Vagina (tissue), 2 donors: ENCODE results near the gene ABCB8. TPM values are rescaled to one million over a fixed set of nuclear protein-coding genes. Genes with fewer than 3 reads are reported as not detected.
"Not testable (repeated sequence)": the region's sequence is repeated elsewhere in the genome, so short reads cannot be mapped to it uniquely, and the experiment has no call there.

ENCODE experiments used
- DNase-seq, 2 donors: peaks; one replicate each; pipeline ENCODE4 v3.0.0-alpha.2; 2017; ENCODE audit errors: extremely low spot score in 2 of 2
- H3K27ac ChIP-seq: fragments of 200-600 bp; sonication (generic); one replicate; pipeline ENCODE4 v1.5.1; 2019
- H3K27me3 ChIP-seq: fragments of 200-600 bp; sonication (generic); one replicate; pipeline ENCODE4 v1.5.1; 2019
- H3K36me3 ChIP-seq, 2 donors: fragments of 200-600 bp; sonication (generic); one replicate each; pipeline ENCODE4 v1.5.1; 2017 to 2019
- H3K4me1 ChIP-seq: fragments of 200-600 bp; sonication (generic); one replicate; pipeline ENCODE4 v1.5.1; 2019
- H3K4me3 ChIP-seq, 2 donors: fragments of 200-600 bp; sonication (generic); 1 replicate in 1 of 2; 2 replicates in 1 of 2; pipeline ENCODE4 v1.5.1; 2016 to 2019
- H3K9me3 ChIP-seq: fragments of 200-600 bp; sonication (generic); one replicate; pipeline ENCODE4 v1.5.1; 2019
- CTCF ChIP-seq, 3 experiments: fragments of 450-650 bp in 2 of 3; fragments of 200-600 bp in 1 of 3; sonication (generic) in 1 of 3; IDR thresholded peaks; one replicate each; pipeline ENCODE4 v1.5.1; 2017 to 2019; ENCODE audit warnings: antibody characterized with exemption in 3 of 3, mild to moderate bottlenecking in 2 of 3, moderate library complexity in 2 of 3
- POLR2A ChIP-seq, 2 donors: fragments of 450-650 bp; IDR thresholded peaks; one replicate each; pipeline ENCODE4 v1.6.1; 2017; ENCODE audit warnings: antibody characterized with exemption in 2 of 2, mild to moderate bottlenecking in 2 of 2, moderate library complexity in 2 of 2
- POLR2AphosphoS5 ChIP-seq, 2 donors: sonication (generic); formaldehyde crosslinking; IDR thresholded peaks; one replicate each; pipeline ENCODE4 v1.9.0; 2017; ENCODE audit warnings: antibody characterized with exemption in 2 of 2, mild to moderate bottlenecking in 2 of 2, low read depth in 1 of 2; ENCODE audit not compliant: insufficient read depth in 1 of 2
- intact Hi-C: fragments of 100-400 bp; cut with DNase I; formaldehyde crosslinking; loops from one replicate; pipeline ENCODE4 v1.15.1; 2023
- total RNA-seq: library from RNA; depleted of rRNA; stranded (reverse); fragments of >200 nt; gene quantifications from one replicate; pipeline ENCODE4 v1.2.3, GENCODE V29; 2016

The ABCB8 gene
- total RNA-seq, 1 donor from 2014 or later, result 38.3 TPM

DNA sequence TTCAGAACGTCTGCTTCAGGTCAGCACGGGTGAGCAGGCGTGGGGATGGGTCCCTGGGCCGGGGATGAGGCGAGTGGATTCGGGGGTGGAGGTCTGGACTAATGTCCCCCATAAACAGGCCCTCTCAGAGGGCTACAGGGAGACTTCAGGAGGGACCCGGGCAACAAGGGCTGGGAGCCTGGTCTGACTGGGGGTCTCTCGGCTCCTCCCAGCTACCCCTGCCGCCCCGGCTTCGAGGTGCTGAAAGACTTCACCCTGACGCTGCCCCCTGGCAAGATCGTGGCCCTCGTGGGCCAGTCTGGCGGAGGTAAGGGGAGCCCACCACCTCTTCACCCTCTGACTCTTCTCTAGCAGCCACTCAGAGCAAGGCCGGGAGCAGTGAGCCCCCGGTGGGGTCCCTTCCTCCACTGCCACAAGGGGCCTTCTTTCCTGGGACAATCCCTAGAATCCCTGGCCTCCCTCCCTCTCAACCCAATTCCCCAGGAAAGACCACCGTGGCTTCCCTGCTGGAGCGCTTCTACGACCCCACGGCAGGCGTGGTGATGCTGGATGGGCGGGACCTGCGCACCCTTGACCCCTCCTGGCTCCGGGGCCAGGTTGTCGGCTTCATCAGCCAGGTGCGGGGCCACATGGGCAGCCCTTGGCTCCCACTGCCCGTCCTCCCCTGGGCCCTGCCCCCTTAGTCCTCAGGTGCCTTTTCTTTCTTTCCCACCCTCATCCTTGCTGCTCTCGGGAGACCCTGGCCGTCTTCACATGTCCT, 12.5 kb downstream of the ABCB8 start:
- Histone ChIP-seq H3K4me1 (peaks cover 21% of the 10 kb centered on the region), H3K4me3 (no peak overlapping the region), H3K27ac (no peak overlapping the region), H3K36me3 (peaks cover 0 to 15% of the 10 kb centered on the region in 2 donors), H3K27me3 (no peaks in the 10 kb centered on the region), H3K9me3 (no peaks in the 10 kb centered on the region)
- intact Hi-C loops, result no loop called here
- DNase-seq, result no peak
- TF ChIP-seq CTCF (IDR thresholded peaks at IDR 0.05) (no peak), POLR2A (IDR thresholded peaks at IDR 0.05) (no peak)

- H3K27me3 ChIP-seq, H3K9me3 ChIP-seq, H3K4me3 ChIP-seq, DNase-seq, H3K27ac ChIP-seq, H3K36me3 ChIP-seq, intact Hi-C loops: not testable (repeated sequence)
- H3K4me1 ChIP-seq, result peaks cover 34% of the 10 kb centered on the region
These were observed 15.2 kb downstream of the ABCB8 start for GRCh38 chr7:151043449-151043848.

DNA sequence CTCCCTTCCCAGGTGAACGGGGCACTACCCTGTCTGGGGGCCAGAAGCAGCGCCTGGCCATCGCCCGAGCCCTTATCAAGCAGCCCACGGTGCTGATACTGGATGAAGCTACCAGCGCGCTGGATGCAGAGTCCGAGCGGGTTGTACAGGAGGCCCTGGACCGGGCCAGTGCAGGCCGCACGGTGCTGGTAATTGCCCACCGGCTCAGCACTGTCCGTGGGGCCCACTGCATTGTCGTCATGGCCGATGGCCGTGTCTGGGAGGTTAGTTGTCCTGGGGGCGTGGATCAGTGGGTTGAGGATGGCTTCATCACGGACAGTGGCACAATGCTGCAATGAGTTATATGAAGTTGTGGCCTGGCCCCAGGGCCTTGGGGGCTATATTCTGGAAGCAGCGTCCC, 15.7 kb downstream of the ABCB8 start:
- Histone ChIP-seq H3K4me1 (peaks cover 29% of the 10 kb centered on the region), H3K36me3 (peaks cover 0 to 3% of the 10 kb centered on the region in 2 donors), H3K4me3 (no peak overlapping the region), H3K27ac (no peak overlapping the region), H3K9me3 (no peaks in the 10 kb centered on the region), H3K27me3 (no peaks in the 10 kb centered on the region)
- TF ChIP-seq POLR2AphosphoS5 (IDR thresholded peaks at IDR 0.05; ENCODE audit: insufficient read depth in 1 of 2, low read depth in 1 of 2) (no peak), POLR2A (IDR thresholded peaks at IDR 0.05) (no peak), CTCF (IDR thresholded peaks at IDR 0.05) (no peak)
- DNase-seq, result no peak
- intact Hi-C loops, result no loop called here

GRCh38 chr7:151045262-151045661, 17.0 kb downstream of the ABCB8 start:
- Histone ChIP-seq H3K27me3 (no peaks in the 10 kb centered on the region), H3K9me3 (no peaks in the 10 kb centered on the region), H3K4me3 (no peak overlapping the region), H3K27ac (no peak overlapping the region), H3K4me1 (peaks cover 16% of the 10 kb centered on the region), H3K36me3 (peaks cover 0 to 3% of the 10 kb centered on the region in 2 donors)
- intact Hi-C loops, result no loop called here
- TF ChIP-seq CTCF (IDR thresholded peaks at IDR 0.05), result no peak
- no peak for TF ChIP-seq POLR2AphosphoS5 (IDR thresholded peaks at IDR 0.05; ENCODE audit: insufficient read depth in 1 of 2, low read depth in 1 of 2)
- no peak for TF ChIP-seq POLR2A (IDR thresholded peaks at IDR 0.05)
- no peak for DNase-seq

GRCh38 chr7:151045967-151046366, 17.7 kb downstream of the ABCB8 start:
- Histone ChIP-seq H3K27ac (no peak overlapping the region), H3K4me3 (no peak overlapping the region), H3K9me3 (no peaks in the 10 kb centered on the region), H3K27me3 (no peaks in the 10 kb centered on the region), H3K4me1 (peaks cover 19% of the 10 kb centered on the region), H3K36me3 (peaks cover 0 to 3% of the 10 kb centered on the region in 2 donors)
- DNase-seq, result no peak
- TF ChIP-seq CTCF (IDR thresholded peaks at IDR 0.05), result no peak
- no peak for TF ChIP-seq POLR2A (IDR thresholded peaks at IDR 0.05)
- no peak for TF ChIP-seq POLR2AphosphoS5 (IDR thresholded peaks at IDR 0.05; ENCODE audit: insufficient read depth in 1 of 2, low read depth in 1 of 2)
- intact Hi-C loops, result no loop called here
